Esophagus squamous epithelium (tissue), 5 donors: ENCODE results near the gene SPATC1L. TPM values are rescaled to one million over a fixed set of nuclear protein-coding genes. Genes with fewer than 3 reads are reported as not detected.

Experiments
- DNase-seq: peaks from one replicate; lab custom pipeline; 2025; lab: John Stamatoyannopoulos, UW
- H3K27ac ChIP-seq, 4 donors: fragments of 200-600 bp; sonication (generic); one replicate each; pipeline ENCODE4 v1.5.1; 2016 to 2019; ENCODE audit warnings: mild to moderate bottlenecking in 1 of 4
- H3K27me3 ChIP-seq, 4 donors: fragments of 200-600 bp; sonication (generic); 1 replicate in 3 of 4; 2 replicates in 1 of 4; pipeline versions ENCODE4 v1.5.1 to v1.6.0; 2017 to 2021; ENCODE audit warnings: antibody characterized with exemption in 1 of 4
- H3K36me3 ChIP-seq, 3 donors: fragments of 200-600 bp; sonication (generic); one replicate each; pipeline ENCODE4 v1.5.1; 2016 to 2019
- H3K4me1 ChIP-seq, 3 donors: fragments of 200-600 bp; sonication (generic); one replicate each; pipeline ENCODE4 v1.5.1; 2017 to 2019
- H3K4me3 ChIP-seq, 4 donors: fragments of 200-600 bp; sonication (generic); 1 replicate in 3 of 4; 2 replicates in 1 of 4; pipeline ENCODE4 v1.5.1; 2016 to 2019; ENCODE audit warnings: mild to moderate bottlenecking in 2 of 4, moderate library complexity in 1 of 4
- H3K9me3 ChIP-seq, 3 donors: fragments of 200-600 bp; sonication (generic); one replicate each; pipeline ENCODE4 v1.5.1; 2016 to 2019
- CTCF ChIP-seq, 6 experiments: fragments of 450-650 bp in 4 of 6; fragments of 200-600 bp in 2 of 6; sonication (generic) in 2 of 6; IDR thresholded peaks; one replicate each; pipeline ENCODE4 v1.5.1; 2016 to 2019; ENCODE audit warnings: antibody characterized with exemption in 6 of 6, mild to moderate bottlenecking in 4 of 6, moderate library complexity in 4 of 6
- POLR2A ChIP-seq, 4 donors: fragments of 450-650 bp; IDR thresholded peaks; one replicate each; pipeline ENCODE4 v1.6.1; 2017; ENCODE audit warnings: antibody characterized with exemption in 4 of 4, mild to moderate bottlenecking in 4 of 4, moderate library complexity in 3 of 4
- WGBS, 2 donors: methylation state at CpG; one replicate each; pipeline ENCODE4 v1.1.5; 2018; 5-methylcytosine and 5-hydroxymethylcytosine counted together
- intact Hi-C: fragments of 100-400 bp; cut with DNase I; formaldehyde crosslinking; loops from one replicate; pipeline ENCODE4 v1.15.0; 2022
- total RNA-seq, 4 donors: library from RNA; depleted of rRNA; stranded (reverse); fragments of >200 nt; gene quantifications; one replicate each; pipeline ENCODE4 v1.1.0, GENCODE V29; 2016
- donor health status: DM: yes; HTN: yes; CAD: no.

The SPATC1L gene
- total RNA-seq, 4 donors from 2014 or later, result 4.0 to 7.2 (median 6.3) TPM

DNA sequence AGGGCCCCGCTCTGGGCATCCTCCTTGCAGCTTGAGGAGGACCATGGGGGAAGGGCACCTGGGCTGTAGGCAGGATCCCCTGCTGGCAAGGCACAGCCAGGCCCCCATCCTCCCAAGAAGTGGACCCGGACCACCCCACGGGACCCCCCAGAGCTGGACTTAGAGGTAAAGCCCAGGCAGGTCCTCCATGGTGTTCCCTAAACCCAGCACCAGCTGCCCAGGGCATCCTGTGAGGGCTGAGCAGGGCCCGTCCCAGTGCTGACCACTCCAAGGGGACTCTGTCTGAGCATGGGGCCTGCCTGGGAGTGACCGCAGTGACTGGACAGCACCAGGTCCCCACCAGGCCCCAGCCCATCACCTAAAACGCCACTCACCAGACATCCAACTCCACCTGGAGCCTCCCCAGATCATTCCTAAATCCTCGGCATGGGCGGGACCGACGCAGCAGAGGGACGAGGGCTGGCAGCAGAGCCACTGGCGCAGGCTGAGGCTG lies 65.1 kb downstream of the SPATC1L start:
- Histone ChIP-seq H3K4me3 (no peak overlapping the region), H3K9me3 (no peaks in the 10 kb centered on the region), H3K27ac (no peak overlapping the region), H3K4me1 (no peaks in the 10 kb centered on the region), H3K27me3 (no peaks in the 10 kb centered on the region), H3K36me3 (peaks cover 0 to 93% (median 17%) of the 10 kb centered on the region in 3 donors)
- intact Hi-C loops, result no loop called here
- TF ChIP-seq CTCF (IDR thresholded peaks at IDR 0.05) (no peak), POLR2A (IDR thresholded peaks at IDR 0.05) (no peak)
- WGBS, 2 donors, result 100% methylated on average over 1 of the region's 12 CpGs; no CpG with 5 or more reads in 1 of the 2 donors
- DNase-seq, result no peak

DNA sequence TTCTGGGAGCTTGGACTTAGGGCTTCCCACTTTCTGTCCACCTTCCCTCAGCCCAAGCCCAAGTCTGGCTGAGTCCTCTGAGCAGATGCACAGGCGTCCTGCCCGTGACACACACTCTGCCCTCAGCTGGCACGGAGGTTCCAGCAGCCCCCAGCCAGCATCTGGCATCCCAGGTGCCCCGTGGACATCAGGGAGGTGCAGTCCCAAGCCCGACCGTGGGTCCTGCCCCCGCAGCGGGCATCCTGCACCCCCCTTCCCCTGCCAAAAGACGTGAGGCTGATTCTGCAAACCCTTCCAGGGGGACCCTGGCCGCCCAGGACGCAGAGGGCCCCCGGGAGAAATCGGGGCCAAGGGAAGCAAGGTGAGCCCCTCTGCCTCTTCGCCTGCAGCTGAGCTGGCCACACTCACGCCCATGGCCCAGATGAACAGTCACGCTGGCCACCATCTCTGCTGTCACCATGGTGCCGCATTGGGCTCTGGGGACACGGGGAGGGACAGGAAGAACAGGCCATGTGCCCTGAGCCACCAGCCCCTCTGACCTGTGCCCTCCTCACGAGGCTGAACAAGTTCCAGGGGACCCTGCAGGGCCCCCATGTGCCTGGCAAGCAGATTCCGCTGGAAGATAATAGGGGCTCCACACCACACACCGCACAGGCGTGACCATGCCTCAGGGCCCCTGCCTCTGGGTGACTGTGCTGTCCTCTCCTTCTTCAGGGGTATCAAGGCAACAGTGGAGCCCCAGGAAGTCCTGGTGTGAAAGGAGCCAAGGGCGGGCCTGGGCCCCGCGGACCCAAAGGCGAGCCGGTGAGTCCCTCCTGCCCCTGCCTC lies 65.7 kb downstream of the SPATC1L start:
- no peaks in the 10 kb centered on the region for H3K4me1 ChIP-seq
- WGBS, 2 donors, result 60% methylated on average over 1 of the region's 27 CpGs; no CpG with 5 or more reads in 1 of the 2 donors
- peaks cover 0 to 99% (median 17%) of the 10 kb centered on the region in 3 donors for H3K36me3 ChIP-seq
- no peaks in the 10 kb centered on the region for H3K9me3 ChIP-seq
- H3K27me3 ChIP-seq, result no peaks in the 10 kb centered on the region
- H3K27ac ChIP-seq, result no peak overlapping the region
- no peak overlapping the region for H3K4me3 ChIP-seq
- no peak for DNase-seq
- TF ChIP-seq POLR2A (IDR thresholded peaks at IDR 0.05), result no peak
- intact Hi-C loops, result no loop called here

GRCh38 chr21:46117586-46118315 lies 66.5 kb downstream of the SPATC1L start:
- no peaks in the 10 kb centered on the region for H3K27me3 ChIP-seq
- no peak overlapping the region for H3K4me3 ChIP-seq
- H3K27ac ChIP-seq, result no peak overlapping the region
- peaks cover 0 to 100% (median 18%) of the 10 kb centered on the region in 3 donors for H3K36me3 ChIP-seq
- TF ChIP-seq CTCF (IDR thresholded peaks at IDR 0.05) (no peak), POLR2A (IDR thresholded peaks at IDR 0.05) (no peak)
- no peak for DNase-seq
- 85% methylated on average over 12 of the region's 29 CpGs; no CpG with 5 or more reads in 1 of the 2 donors for WGBS, 2 donors
- H3K9me3 ChIP-seq, result no peaks in the 10 kb centered on the region
- no peaks in the 10 kb centered on the region for H3K4me1 ChIP-seq
- intact Hi-C loops, result no loop called here

DNA sequence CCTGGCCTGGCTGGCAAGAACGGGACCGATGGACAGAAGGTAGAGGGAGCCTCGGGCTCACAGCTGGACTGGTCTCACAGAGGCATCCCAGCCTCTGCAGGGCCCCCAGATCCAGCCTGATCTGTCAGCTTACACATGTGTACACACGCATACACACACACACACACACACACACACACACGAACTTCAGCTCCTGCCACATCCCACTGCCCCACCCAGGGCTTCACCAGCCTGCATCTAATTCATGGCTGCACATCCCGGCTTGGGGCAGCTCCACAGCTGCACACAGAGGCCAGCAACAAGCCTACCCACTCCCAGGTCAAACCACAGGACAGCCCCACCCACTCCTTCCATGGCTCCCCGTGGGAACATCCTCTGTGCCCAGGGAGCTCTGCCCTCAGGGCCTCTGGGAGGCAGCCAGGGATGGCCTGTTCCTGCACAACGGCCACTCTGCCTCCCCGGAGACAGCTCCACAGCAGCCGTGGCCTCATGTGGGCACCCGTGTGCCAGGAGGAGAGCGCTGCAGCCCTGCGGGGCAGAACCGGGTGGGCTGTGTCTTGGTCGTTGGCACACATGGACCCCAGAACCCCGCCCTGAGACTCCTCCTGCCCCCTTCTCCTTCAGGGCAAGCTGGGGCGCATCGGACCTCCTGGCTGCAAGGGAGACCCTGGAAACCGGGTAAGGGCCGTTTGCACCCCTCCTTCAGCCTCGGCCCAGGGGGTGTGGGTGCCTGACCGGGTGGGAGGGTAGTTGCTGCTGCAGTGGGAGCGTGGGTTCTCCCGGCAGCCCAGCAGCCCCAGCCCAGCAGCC lies 67.3 kb downstream of the SPATC1L start:
- intact Hi-C loops, result no loop called here
- TF ChIP-seq POLR2A (IDR thresholded peaks at IDR 0.05) (no peak), CTCF (IDR thresholded peaks at IDR 0.05) (no peak)
- DNase-seq, result no peak
- H3K27me3 ChIP-seq, result no peaks in the 10 kb centered on the region
- H3K4me3 ChIP-seq, result no peak overlapping the region
- WGBS, 2 donors, result 76 to 78% methylated on average over 5 to 11 of the region's 24 CpGs
- no peaks in the 10 kb centered on the region for H3K9me3 ChIP-seq
- H3K36me3 ChIP-seq, result peaks cover 0 to 100% (median 20%) of the 10 kb centered on the region in 3 donors
- no peaks in the 10 kb centered on the region for H3K4me1 ChIP-seq
- peak overlapping the region in 1 of 4 donors; percentile 21 for H3K27ac ChIP-seq

GRCh38 chr21:46116189-46116775 lies 68.0 kb downstream of the SPATC1L start:
- 82 to 91% methylated on average over 6 to 7 of the region's 20 CpGs for WGBS, 2 donors
- Histone ChIP-seq H3K36me3 (peaks cover 0 to 96% (median 14%) of the 10 kb centered on the region in 3 donors), H3K9me3 (no peaks in the 10 kb centered on the region), H3K27ac (no peak overlapping the region), H3K4me3 (no peak overlapping the region), H3K4me1 (peaks cover 0 to under 1% (median 0%) of the 10 kb centered on the region in 3 donors), H3K27me3 (no peaks in the 10 kb centered on the region)
- intact Hi-C loops, result no loop called here
- no peak for DNase-seq
- TF ChIP-seq POLR2A (IDR thresholded peaks at IDR 0.05) (no peak), CTCF (IDR thresholded peaks at IDR 0.05) (no peak)
